Ishikawa (cell line): ENCODE data around the gene TTLL10.

Experiments
- CEBPB ChIP-seq: IDR thresholded peaks from 2 replicates; pipeline ENCODE4 v1.6.1; 2012
- CREB1 ChIP-seq: IDR thresholded peaks from 2 replicates; pipeline ENCODE4 v1.6.1; 2012; ENCODE audit warnings: low read depth
- EGR1 ChIP-seq: IDR thresholded peaks from 2 replicates; pipeline ENCODE4 v1.6.1; 2012
- EP300 ChIP-seq: IDR thresholded peaks from 2 replicates; pipeline ENCODE4 v1.6.1; 2012; ENCODE audit warnings: borderline replicate concordance
- FOXM1 ChIP-seq: IDR thresholded peaks from 2 replicates; pipeline ENCODE4 v1.6.1; 2012; ENCODE audit warnings: low read depth, borderline replicate concordance
- NFIC ChIP-seq: IDR thresholded peaks from 2 replicates; pipeline ENCODE4 v1.6.1; 2012
- RAD21 ChIP-seq: IDR thresholded peaks from 2 replicates; pipeline ENCODE4 v1.6.1; 2012; ENCODE audit warnings: low read depth
- REST ChIP-seq: IDR thresholded peaks from 2 replicates; pipeline ENCODE4 v1.6.1; 2012; ENCODE audit warnings: low read depth, mild to moderate bottlenecking
- TAF1 ChIP-seq: IDR thresholded peaks from 2 replicates; pipeline ENCODE4 v1.6.1; 2012; ENCODE audit warnings: low read depth, mild to moderate bottlenecking
- TCF12 ChIP-seq: IDR thresholded peaks from 2 replicates; pipeline ENCODE4 v1.6.1; 2012; ENCODE audit warnings: low read depth
- TEAD4 ChIP-seq: IDR thresholded peaks from 2 replicates; pipeline ENCODE4 v1.6.1; 2012
- USF1 ChIP-seq: IDR thresholded peaks from 2 replicates; pipeline ENCODE4 v1.6.1; 2012
- YY1 ChIP-seq: IDR thresholded peaks from 2 replicates; pipeline ENCODE4 v1.6.1; 2012; ENCODE audit warnings: low read depth
- ZBTB7A ChIP-seq: IDR thresholded peaks from 2 replicates; pipeline ENCODE4 v1.6.1; 2012; ENCODE audit warnings: low read depth
- TF ChIP-seq, protein P1 (sequence below): IDR thresholded peaks from 2 replicates; pipeline ENCODE4 v1.6.1; 2012

TTLL10 gene

GRCh38 chr1:1179983-1180861 lies 6.5 kb downstream of the TTLL10 start:
- TF ChIP-seq REST (no peak), ZBTB7A (no peak), TCF12 (no peak), TAF1 (no peak), USF1 (no peak), FOXM1 (no peak), EGR1 (no peak), RAD21 (no peak), CREB1 (no peak), CEBPB (no peak), YY1 (no peak), EP300 (no peak), NFIC (no peak), TEAD4 (no peak)
- TF ChIP-seq, protein P1, sequence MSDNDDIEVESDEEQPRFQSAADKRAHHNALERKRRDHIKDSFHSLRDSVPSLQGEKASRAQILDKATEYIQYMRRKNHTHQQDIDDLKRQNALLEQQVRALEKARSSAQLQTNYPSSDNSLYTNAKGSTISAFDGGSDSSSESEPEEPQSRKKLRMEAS, result no peak

GRCh38 chr1:1181129-1181937 lies 7.7 kb downstream of the TTLL10 start:
- TF ChIP-seq TEAD4 (no peak), YY1 (no peak)

- TF ChIP-seq EP300 (no peak), USF1 (no peak), ZBTB7A (no peak), RAD21 (no peak), CEBPB (no peak), REST (no peak), TEAD4 (no peak), TAF1 (no peak), TCF12 (no peak), YY1 (no peak), NFIC (no peak), FOXM1 (no peak), CREB1 (no peak), EGR1 (no peak)
- TF ChIP-seq, protein P1, result no peak
Observed at GRCh38 chr1:1181938-1182410, 8.3 kb downstream of the TTLL10 start.

DNA sequence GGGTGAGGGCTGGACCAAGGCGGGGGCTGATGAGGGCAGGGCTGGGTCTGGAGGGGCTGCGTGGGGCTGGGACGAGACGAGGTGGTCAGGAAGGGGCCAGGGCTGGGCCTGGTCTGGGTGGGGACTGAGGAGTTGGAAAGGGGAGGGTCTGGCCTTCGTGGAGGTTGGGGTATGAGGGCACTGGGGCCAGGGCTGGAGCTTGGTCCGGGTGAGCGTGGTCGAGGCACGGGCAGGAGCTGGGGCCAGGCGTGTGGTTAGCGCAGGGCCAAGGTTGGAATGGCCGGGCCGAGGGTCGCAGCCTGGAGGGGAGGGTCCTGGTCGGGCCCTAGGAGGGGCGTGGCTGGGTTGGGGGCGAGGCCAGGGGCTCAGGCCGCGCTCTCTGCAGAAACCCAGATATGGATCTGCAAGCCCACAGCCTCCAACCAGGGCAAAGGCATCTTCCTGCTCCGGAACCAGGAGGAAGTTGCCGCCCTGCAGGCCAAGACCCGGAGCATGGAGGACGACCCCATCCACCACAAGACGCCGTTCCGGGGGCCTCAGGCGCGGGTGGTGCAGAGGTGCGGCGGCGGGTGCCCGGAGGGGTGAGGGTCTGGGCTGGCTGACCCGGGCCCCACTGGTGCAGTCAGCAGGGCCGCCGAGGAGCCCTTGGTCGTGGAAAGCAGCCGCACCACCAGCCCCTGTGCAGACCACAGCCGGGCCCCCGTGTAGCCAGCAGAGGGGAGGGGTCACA lies 9.0 kb downstream of the TTLL10 start:
- TF ChIP-seq ZBTB7A (0 out of 2 replicates have a peak, but pooled peaks have one; percentile 42), TCF12 (no peak), FOXM1 (no peak), EP300 (no peak)

DNA sequence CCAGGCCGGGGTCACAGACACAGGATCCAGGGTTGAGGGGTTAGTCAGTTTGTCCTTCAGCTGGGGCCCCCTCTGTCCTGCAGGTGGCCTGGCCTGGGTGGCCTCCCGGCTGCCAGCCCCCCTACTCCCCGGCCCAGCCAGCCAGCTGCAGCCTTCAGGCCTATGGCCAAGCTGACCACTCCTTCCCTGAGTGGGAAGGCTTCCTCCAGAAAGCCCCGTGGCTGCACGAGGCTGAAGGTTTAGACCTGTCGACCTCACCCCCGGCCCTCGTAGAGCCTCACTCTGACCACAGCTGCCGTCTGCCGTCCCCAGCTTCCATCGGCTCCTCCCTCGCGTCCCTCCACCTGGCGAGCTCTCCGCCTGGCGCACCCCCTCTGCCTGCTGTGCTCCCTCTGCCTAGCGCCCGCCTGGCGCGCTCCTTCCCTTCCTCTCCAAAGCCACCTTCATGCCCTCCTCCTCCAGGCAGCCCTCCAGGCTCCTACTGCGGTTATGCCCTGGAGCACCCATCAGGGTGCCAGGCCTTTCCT lies 9.6 kb downstream of the TTLL10 start:
- no peak for TF ChIP-seq FOXM1
- TF ChIP-seq ZBTB7A, result no peak
